Activated T-cell treated with anti-CD3 and anti-CD28 coated beads, Interleukin-2, amount 50 U/mL, for 4 hours (primary cell): ENCODE results near the gene CST4. TPM values are rescaled to one million over a fixed set of nuclear protein-coding genes. Genes with fewer than 3 reads are reported as not detected.
"Not testable (repeated sequence)": the region's sequence is repeated elsewhere in the genome, so short reads cannot be mapped to it uniquely, and the experiment has no call there.

Experiments
- ATAC-seq, 2 donors: fragments of 200-7000 bp; cut with Tn5 transposase; one replicate each; pipeline ENCODE4 v1.10.0; 2021
- DNase-seq: peaks from one replicate; pipeline ENCODE4 v3.0.0-alpha.2; 2020
- H3K27me3 Mint-ChIP-seq: one replicate; pipeline ENCODE4 v1.8.0; 2021; ENCODE audit warnings: low read depth, mixed read lengths
- H3K36me3 Mint-ChIP-seq: one replicate; pipeline ENCODE4 v1.8.0; 2022; ENCODE audit warnings: mixed read lengths; ENCODE audit not compliant: insufficient read depth
- H3K4me1 Mint-ChIP-seq: one replicate; pipeline ENCODE4 v1.8.0; 2021; ENCODE audit warnings: low read depth, mixed read lengths
- H3K4me3 Mint-ChIP-seq: one replicate; pipeline ENCODE4 v1.8.0; 2021; ENCODE audit warnings: mild to moderate bottlenecking, moderate library complexity, mixed read lengths
- H3K9me3 Mint-ChIP-seq: one replicate; pipeline ENCODE4 v1.8.0; 2021; ENCODE audit warnings: mixed read lengths
- total RNA-seq, 3 donors: library from RNA; stranded (reverse); gene quantifications; one replicate each; pipeline ENCODE4 v1.2.1, GENCODE V29; 2021

CST4 gene
- total RNA-seq, 3 donors from 2014 or later: not detected

DNA sequence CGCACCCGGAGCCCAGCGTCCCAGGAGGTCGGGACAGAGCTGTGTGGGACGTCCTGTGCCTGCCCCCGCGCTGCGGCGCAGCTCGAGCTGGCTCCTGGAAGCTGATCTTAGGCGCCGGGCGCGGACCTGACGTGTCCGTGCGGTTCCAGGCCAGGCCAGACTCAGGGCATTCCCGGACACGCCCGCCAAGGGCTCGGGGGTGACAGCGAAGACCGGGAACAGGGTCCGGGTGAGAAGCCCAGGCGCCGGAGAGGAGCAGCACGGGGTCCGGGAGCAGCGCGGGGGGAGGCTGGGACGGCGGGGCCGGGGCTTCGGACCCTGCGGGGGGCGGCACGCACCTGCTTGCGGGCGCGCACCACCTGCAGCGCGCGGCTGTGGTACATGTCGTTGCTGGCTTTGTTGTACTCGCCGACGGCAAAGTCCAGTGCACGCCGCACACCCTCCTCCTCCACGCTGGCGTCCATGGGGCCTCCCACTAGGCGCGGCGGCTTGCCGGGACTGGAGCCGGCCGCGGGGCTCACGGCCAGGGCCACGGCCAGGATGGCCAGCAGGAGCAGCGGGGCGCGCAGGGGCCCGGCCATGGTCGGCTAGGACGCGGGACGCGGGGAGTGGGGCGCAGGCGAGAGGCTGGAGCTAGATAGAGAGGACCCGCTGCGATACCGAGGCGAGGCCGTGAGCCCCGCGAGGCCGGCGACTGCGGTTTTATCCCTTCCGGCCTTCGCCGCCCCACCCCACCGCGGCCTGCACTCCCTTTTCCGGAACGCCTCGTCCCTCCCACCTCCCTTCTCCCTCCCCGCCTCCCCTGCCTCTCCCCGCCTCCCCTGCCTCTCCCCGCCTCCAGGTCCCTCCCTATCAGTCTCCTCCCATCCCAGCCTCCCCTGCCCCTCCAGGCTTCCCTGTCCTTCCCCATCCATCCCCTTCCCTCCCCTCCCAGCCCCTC lies 51.3 kb downstream of the CST4 start, which contains the start of gene CST3:
CST3 (minus strand) TSS at position 674 of the 940 bp plus-strand sequence; CDS start at position 581, 93 bp downstream.
- DNase-seq (no peak), ATAC-seq (peak in 1 of 2 donors; percentile 15)
- Mint-ChIP-seq H3K9me3 (no peaks in the 10 kb centered on the region), H3K27me3 (peaks cover 25% of the 10 kb centered on the region), H3K36me3 (no peaks in the 10 kb centered on the region), H3K4me3 (peak within 1 kb of the TSS; percentile 59), H3K4me1 (peaks cover 3% of the 10 kb centered on the region)

DNA sequence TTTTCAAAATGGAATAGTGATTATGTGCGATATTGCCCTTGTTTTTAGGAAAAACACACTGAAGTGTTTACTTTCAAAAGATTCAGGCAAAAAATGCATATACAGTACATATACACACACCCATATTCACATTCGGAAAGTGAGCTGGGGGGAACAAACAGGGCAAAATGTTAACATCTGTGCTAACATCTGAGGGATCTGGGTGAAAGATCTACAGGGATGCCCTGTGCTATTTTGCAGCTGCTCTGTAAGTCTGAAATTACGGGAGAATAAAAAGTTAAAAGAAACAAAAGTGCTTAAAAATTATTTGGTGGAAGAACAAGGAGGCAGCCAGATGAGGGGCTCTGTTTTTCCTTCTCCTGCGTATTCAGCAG lies 51.9 kb downstream of the CST4 start:
- Mint-ChIP-seq H3K36me3 (no peaks in the 10 kb centered on the region), H3K27me3 (peaks cover 25% of the 10 kb centered on the region), H3K4me1 (peaks cover 3% of the 10 kb centered on the region), H3K4me3 (peak overlapping the region; percentile 59), H3K9me3 (no peaks in the 10 kb centered on the region)
- ATAC-seq (no peak), DNase-seq (no peak)

DNA sequence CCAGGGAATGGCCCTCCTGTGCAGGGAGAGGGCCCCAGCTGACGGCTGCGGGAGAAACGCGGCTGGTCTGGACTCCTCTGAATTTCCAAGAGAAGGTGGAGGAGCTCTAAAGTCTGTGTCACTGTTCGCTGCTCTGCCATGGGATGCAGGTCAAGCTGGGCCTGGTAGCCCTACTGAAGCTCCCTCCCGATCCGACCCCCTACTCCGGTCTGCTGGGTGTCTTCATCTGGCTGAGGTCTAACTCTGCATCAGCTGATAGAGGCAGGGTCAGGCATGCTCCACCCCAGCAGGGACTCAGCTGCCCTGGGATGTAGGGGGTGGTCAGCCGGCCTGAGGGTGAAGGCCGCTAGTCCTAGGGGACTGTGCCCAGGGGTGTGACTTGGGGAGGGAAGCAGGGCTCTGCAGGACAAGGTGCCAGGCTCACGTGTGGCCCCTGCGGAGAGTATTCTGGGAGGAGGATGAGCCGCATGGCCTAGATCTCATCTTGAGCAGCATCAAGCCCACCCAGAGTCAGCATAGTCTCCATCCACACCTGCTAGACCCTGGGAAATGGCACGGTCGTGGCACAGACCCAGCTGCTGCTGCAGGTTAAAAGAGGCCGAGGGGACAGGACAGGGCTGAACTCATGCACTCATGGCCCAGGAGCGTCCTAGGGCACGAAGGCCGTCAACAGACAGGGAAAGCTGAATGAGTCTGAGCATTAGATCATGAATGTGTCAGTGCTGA lies 52.5 kb downstream of the CST4 start:
- no peaks in the 10 kb centered on the region for H3K9me3 Mint-ChIP-seq
- H3K27me3 Mint-ChIP-seq: peaks cover 25% of the 10 kb centered on the region
- H3K4me1 Mint-ChIP-seq: peaks cover 3% of the 10 kb centered on the region
- H3K36me3 Mint-ChIP-seq: no peaks in the 10 kb centered on the region
- no peak for ATAC-seq
- H3K4me3 Mint-ChIP-seq: peak overlapping the region; percentile 59
- no peak for DNase-seq

DNA sequence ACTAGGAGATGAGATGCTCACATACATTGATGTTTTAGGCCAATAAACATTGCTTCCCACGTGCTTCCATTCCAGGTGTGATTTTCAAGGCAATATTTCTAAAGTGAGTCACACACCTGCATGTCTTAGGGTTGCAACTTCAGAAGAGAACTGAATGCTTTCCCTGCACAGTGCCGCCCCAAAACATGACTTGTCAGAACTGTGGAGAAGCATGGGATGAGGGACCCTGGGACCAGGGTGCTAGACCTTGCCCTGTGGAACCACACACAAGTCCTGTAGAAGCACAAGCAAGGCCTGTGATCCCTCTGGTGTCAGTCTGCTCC lies 53.1 kb downstream of the CST4 start:
- DNase-seq, H3K4me1 Mint-ChIP-seq, H3K4me3 Mint-ChIP-seq, ATAC-seq, H3K9me3 Mint-ChIP-seq, H3K36me3 Mint-ChIP-seq: not testable (repeated sequence)
- peaks cover 25% of the 10 kb centered on the region for H3K27me3 Mint-ChIP-seq

Other genes starting within 250 kb of the CST4 start
- not detected for gene CSTL1, start 249.4 kb downstream of the CST4 start, total RNA-seq
- not detected for gene CST11, start 236.2 kb downstream of the CST4 start, total RNA-seq
- not detected for gene CST8, start 197.9 kb downstream of the CST4 start, total RNA-seq
- gene CST9L, start 120.6 kb downstream of the CST4 start, total RNA-seq: not detected
- not detected for gene CST9, start 83.1 kb downstream of the CST4 start, total RNA-seq
- gene CST3, start 51.1 kb downstream of the CST4 start, total RNA-seq: 1 to 10 TPM; 1.8 to 2.6 (median 2.0) TPM
- gene CST1, start 61.9 kb upstream of the CST4 start, total RNA-seq: not detected
- gene CST2, start 137.7 kb upstream of the CST4 start, total RNA-seq: not detected
- not detected for gene CST5, start 190.7 kb upstream of the CST4 start, total RNA-seq